ENCODE measurements around the gene GNPDA1. TPM values are rescaled to one million over a fixed set of nuclear protein-coding genes. Genes with fewer than 3 reads are reported as not detected.
A peak's percentile ranks its signal among the peaks of the same experiment; 100 is the strongest.
"Not testable (repeated sequence)": the region's sequence is repeated elsewhere in the genome, so short reads cannot be mapped to it uniquely, and the experiment has no call there.

Gene GNPDA1
- total RNA-seq, 1 donor: 6.6 TPM

GRCh38 chr5:142033632-142034567 is 21.1 kb upstream of the GNPDA1 start:
- not testable (repeated sequence) for H3K27me3 ChIP-seq (ENCODE audit: insufficient read depth, low read length); H3K4me1 ChIP-seq (ENCODE audit: insufficient read depth, low read length); H3K9me3 ChIP-seq (ENCODE audit: low read depth, low read length); H3K4me3 ChIP-seq (ENCODE audit: low read length)

- Histone ChIP-seq H3K4me1 (ENCODE audit: insufficient read depth, low read length) (peaks cover 4% of the 10 kb centered on the region), H3K4me3 (ENCODE audit: low read length) (no peak overlapping the region)
Observed at GRCh38 chr5:142032747-142033631, 20.2 kb upstream of the GNPDA1 start.

DNA sequence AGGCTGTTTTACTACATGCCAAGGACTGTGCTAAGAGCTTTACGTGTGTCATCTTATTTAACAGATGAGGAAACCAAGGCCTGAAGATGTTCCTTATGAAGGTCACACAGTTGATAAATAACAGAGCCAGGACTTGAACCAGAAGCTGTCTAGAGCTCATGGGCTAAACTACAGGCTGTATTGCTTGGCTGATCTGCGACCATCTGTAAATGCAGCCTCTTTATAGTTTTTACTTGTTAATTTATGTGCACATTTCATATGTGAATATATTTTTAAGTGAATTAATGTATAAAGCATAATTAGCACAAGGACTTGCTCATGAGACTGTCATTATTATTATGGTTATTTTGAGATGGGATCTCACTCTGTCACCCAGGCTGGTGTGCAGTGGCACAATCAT is 19.3 kb upstream of the GNPDA1 start:
- Histone ChIP-seq H3K27me3 (ENCODE audit: insufficient read depth, low read length) (peaks cover 5% of the 10 kb centered on the region), H3K4me3 (ENCODE audit: low read length) (no peak overlapping the region), H3K9me3 (ENCODE audit: low read depth, low read length) (no peaks in the 10 kb centered on the region), H3K4me1 (ENCODE audit: insufficient read depth, low read length) (peaks cover 4% of the 10 kb centered on the region)

More at GRCh38 chr5:142032747-142033631, 20.2 kb upstream of the GNPDA1 start:
- Histone ChIP-seq H3K9me3 (ENCODE audit: low read depth, low read length) (no peaks in the 10 kb centered on the region), H3K27me3 (ENCODE audit: insufficient read depth, low read length) (peaks cover 5% of the 10 kb centered on the region)

- no peak overlapping the region for H3K4me3 ChIP-seq (ENCODE audit: low read length)
- H3K9me3 ChIP-seq (ENCODE audit: low read depth, low read length): no peaks in the 10 kb centered on the region
- peaks cover 10% of the 10 kb centered on the region for H3K27me3 ChIP-seq (ENCODE audit: insufficient read depth, low read length)
- peaks cover 11% of the 10 kb centered on the region for H3K4me1 ChIP-seq (ENCODE audit: insufficient read depth, low read length)
Observed at GRCh38 chr5:142025637-142026036, 12.8 kb upstream of the GNPDA1 start.

DNA sequence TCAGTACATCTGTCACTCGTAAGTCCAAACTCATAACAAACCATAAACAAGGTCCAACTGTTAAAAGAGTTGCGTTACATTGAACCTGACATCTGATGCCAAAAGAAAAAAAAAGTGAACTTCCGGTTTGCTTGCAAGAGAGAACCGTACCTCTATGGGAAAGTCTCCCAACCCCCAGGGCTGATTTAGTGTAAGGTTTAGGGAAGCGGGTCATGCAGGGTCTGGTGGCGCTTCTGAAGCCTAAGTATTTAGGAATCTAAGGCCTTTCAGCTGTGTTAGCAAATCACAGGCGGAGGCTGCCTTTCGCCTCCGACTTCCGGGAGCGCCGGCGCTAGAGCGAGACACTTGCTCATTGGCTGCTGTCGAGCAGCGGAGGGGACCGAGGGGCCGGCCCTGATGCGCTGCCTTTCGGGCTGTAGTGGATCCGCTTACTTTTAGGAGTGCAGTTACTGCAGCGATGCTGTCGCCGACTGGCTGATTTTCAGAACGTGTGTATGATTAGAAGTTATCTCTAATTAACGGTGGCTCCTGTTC is 12.0 kb upstream of the GNPDA1 start:
- H3K9me3 ChIP-seq (ENCODE audit: low read depth, low read length): peaks cover 5% of the 10 kb centered on the region
- H3K4me3 ChIP-seq (ENCODE audit: low read length): peak overlapping the region; percentile 33
- peaks cover 11% of the 10 kb centered on the region for H3K4me1 ChIP-seq (ENCODE audit: insufficient read depth, low read length)
- H3K27me3 ChIP-seq (ENCODE audit: insufficient read depth, low read length): peaks cover 11% of the 10 kb centered on the region

DNA sequence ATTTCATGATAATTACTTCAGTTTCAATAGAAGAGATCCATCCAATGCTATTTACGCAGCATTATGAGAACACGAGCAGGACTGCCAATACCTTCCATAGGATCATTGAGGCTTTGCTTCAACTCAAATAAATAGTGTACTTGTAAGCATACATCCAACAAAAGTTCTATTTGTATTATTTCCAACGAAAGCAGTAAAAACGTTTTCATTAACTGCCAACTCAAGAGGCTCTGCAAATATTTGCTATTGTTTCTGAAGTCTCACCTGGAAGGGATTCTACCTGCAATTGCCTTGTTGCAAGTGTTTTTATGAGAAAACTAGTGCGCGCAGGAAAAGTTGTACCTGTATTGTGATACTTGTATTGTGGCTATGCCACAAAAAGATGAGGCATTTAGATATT is 11.0 kb upstream of the GNPDA1 start:
- Histone ChIP-seq H3K27me3 (ENCODE audit: insufficient read depth, low read length) (peaks cover 8% of the 10 kb centered on the region), H3K4me3 (ENCODE audit: low read length) (no peak overlapping the region), H3K4me1 (ENCODE audit: insufficient read depth, low read length) (peaks cover 11% of the 10 kb centered on the region), H3K9me3 (ENCODE audit: low read depth, low read length) (peaks cover 5% of the 10 kb centered on the region)

DNA sequence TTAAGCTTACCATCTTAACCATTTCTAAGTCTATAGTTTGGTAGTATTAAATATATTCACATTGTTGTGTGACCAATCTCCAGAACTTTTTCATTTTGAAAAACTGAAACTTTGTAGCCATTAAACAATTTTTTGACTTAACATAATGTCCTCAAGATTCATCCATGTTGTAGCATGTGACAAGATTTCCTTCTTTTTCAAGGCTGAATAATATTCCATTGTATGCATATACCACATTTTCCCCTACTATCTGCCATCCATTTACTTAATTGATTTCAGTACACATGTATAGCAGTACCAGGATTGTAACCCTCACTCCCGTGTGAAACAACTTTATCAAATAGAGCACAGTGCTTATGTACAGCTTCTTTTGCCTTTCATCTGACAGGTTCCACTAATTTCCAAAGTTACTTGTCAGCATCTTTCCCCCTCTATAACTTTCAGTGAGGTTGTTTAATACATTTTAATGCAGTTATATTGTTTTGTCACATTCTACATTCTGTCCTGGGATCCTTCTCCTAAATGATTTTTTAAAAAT is 7.4 kb upstream of the GNPDA1 start:
- peaks cover 8% of the 10 kb centered on the region for H3K27me3 ChIP-seq (ENCODE audit: insufficient read depth, low read length)
- peaks cover 5% of the 10 kb centered on the region for H3K9me3 ChIP-seq (ENCODE audit: low read depth, low read length)
- H3K4me3 ChIP-seq (ENCODE audit: low read length): no peak overlapping the region
- peaks cover 40% of the 10 kb centered on the region for H3K4me1 ChIP-seq (ENCODE audit: insufficient read depth, low read length)

DNA sequence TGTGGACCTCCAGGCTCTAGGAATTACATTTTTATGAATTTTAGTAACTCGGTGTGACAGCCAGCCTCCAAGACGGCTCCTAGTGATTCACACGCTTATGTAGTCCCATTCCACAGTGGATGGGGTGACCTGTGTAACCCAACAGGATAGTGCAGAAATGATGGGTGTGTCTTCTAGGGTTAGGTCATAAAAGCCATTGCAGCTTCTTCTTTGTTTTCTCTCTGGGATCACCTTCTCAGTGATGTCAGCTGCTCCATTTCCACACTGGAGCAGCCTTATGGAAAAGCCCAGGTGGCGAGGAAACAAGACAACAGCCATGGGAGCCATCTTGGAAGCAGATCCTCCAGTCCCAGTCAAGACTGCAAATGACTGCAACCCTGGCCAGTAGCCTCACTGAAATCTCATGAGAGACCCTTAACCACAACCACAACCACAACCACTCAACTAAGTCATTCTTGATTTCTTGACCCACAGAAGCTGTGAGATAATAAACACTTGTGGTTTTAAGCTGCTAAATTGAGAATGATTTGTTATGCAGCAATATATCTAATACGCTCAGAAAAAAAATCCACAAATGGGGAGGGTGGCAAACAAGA is 5.1 kb upstream of the GNPDA1 start:
- Histone ChIP-seq H3K9me3 (ENCODE audit: low read depth, low read length) (peaks cover 5% of the 10 kb centered on the region), H3K27me3 (ENCODE audit: insufficient read depth, low read length) (peaks cover 8% of the 10 kb centered on the region), H3K4me1 (ENCODE audit: insufficient read depth, low read length) (peaks cover 54% of the 10 kb centered on the region), H3K4me3 (ENCODE audit: low read length) (no peak overlapping the region)

DNA sequence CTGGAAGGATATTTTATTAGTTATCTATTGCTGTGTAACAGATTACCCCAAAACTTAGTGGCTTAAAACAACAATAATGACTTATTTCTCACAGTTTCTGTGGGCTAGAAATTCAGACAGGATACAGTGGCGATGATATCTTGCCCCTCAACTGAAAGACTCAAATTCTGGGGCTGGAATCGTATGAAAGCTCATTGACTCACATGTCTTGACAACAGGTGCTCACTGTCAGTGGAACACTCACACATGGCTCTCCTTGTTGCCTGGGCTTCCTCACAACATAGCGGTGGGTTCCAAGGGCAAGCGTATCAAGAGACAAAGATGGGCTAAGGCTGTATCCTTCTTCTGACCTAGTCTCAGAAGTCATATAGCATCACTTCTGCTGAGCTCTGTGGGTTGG is 3.7 kb upstream of the GNPDA1 start:
- Histone ChIP-seq H3K27me3 (ENCODE audit: insufficient read depth, low read length) (peaks cover 3% of the 10 kb centered on the region), H3K4me3 (ENCODE audit: low read length) (no peak overlapping the region), H3K4me1 (ENCODE audit: insufficient read depth, low read length) (peaks cover 65% of the 10 kb centered on the region)

DNA sequence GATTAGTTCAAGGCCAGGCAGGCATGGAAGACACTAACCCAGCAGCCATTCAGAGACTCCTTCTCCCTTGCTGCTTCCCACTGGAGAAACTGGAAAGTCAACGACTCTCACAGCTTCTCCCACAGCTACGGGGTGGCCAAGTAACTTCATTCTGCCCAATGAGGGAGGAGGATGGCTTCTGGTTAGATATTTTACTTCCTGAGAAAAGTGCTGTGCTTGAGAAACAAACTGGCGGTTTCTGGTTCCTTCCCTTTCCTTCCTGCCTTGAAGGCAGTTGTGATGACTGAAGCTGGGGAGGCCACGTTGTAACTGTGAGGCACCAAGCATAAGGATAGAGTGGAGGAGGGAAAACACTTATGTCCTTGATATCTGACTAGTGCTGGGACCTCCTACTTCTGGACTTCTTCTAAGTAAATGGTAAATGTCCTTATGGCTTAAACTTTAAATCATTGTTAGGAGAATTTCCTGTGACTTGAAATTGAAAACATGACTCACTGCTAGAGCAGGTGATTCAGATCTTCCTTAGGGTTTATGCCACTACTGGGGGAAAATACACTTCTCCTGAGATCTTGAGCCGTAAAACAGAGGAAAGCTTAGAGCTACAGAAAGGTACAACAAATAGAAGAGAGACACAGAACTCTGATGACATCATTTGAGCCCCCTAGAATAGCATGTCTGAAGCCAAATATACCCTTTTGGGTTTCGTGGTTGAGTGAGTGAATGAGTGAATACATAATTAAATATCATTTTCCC is 3.1 kb upstream of the GNPDA1 start:
- H3K27me3 ChIP-seq (ENCODE audit: insufficient read depth, low read length): peaks cover 3% of the 10 kb centered on the region

More for the DNA sequence above, 3.7 kb upstream of the GNPDA1 start:
- H3K9me3 ChIP-seq (ENCODE audit: low read depth, low read length): peaks cover 5% of the 10 kb centered on the region

DNA sequence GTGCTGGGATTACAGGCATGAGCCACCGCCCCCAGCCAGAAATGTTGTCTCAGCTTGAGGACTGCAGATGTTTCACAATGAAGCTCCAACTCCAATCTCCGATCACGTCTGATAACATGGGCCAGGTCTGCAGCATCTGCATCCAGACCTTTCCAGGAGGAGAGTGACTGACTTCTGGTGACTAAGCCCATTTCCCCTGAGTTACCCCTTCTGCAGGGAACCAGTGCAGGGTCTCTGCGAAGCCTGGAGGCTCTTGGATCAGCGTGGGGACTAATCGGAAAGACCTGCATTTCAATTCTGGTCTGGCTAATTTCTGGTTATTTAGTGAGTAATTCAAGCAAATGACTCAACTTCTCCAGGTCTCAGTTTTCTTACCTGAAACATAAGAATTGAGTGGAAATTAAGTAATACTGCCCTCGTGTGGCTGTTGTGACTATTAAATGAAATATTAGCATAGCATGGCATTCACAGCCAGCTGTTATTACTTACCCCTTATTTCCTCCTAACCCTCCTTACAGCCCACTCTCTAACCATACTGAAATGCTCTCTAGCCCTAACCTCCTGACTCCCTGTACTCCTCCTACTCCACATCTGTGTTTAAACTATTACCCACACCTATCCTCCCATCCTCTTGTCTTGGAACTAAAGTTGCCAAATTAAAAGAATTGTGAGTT is 2.2 kb upstream of the GNPDA1 start:
- Histone ChIP-seq H3K9me3 (ENCODE audit: low read depth, low read length) (peaks cover under 1% of the 10 kb centered on the region), H3K27me3 (ENCODE audit: insufficient read depth, low read length) (no peaks in the 10 kb centered on the region), H3K4me1 (ENCODE audit: insufficient read depth, low read length) (peaks cover 67% of the 10 kb centered on the region), H3K4me3 (ENCODE audit: low read length) (no peak overlapping the region)

More for the DNA sequence above, 3.1 kb upstream of the GNPDA1 start:
- H3K4me3 ChIP-seq (ENCODE audit: low read length): no peak overlapping the region
- peaks cover 67% of the 10 kb centered on the region for H3K4me1 ChIP-seq (ENCODE audit: insufficient read depth, low read length)
- H3K9me3 ChIP-seq (ENCODE audit: low read depth, low read length): peaks cover 5% of the 10 kb centered on the region

GRCh38 chr5:142013734-142014521 is 1.1 kb upstream of the GNPDA1 start:
- Histone ChIP-seq H3K27me3 (ENCODE audit: insufficient read depth, low read length) (no peaks in the 10 kb centered on the region), H3K4me3 (ENCODE audit: low read length) (no peak overlapping the region), H3K9me3 (ENCODE audit: low read depth, low read length) (no peaks in the 10 kb centered on the region), H3K4me1 (ENCODE audit: insufficient read depth, low read length) (peaks cover 67% of the 10 kb centered on the region)

Data from mononuclear cell (primary cell).